T-cell (primary cell): ENCODE measurements around the gene KIF3C. TPM values are rescaled to one million over a fixed set of nuclear protein-coding genes. Genes with fewer than 3 reads are reported as not detected.
A peak's percentile ranks its signal among the peaks of the same experiment; 100 is the strongest.

Experiments used
- ATAC-seq, 4 experiments: fragments of 200-7000 bp in 3 of 4; fragments of 150-1000 bp in 1 of 4; cut with Tn5 transposase; replicated peaks in 1 of 4; 1 replicate in 3 of 4; 2 replicates in 1 of 4; pipeline ENCODE4 v1.10.0; 2021; ENCODE audit warnings: moderate library complexity in 3 of 4, mild to moderate bottlenecking in 2 of 4, moderate number of reproducible peaks in 1 of 4
- CTCF ChIA-PET, 2 donors: fragments of 300-600 bp; sonication (Branson Sonifier 250); formaldehyde crosslinking; loops; one replicate each; lab custom pipeline; 2022; ENCODE audit warnings: antibody characterized with exemption in 2 of 2; lab: Charles Lee
- POLR2A ChIA-PET, 2 donors: fragments of 300-600 bp; sonication (Branson Sonifier 250); formaldehyde crosslinking; loops; one replicate each; lab custom pipeline; 2022; ENCODE audit warnings: antibody characterized with exemption in 2 of 2; lab: Charles Lee
- DNase-seq, 35 experiments: peaks; one replicate each; pipeline versions ENCODE4 v3.0.0 to v3.0.0-alpha.2; 2013 to 2023
- H3K27ac ChIP-seq: one replicate; pipeline ENCODE4 v1.5.1; 2013; ENCODE audit warnings: low read length
- H3K27me3 ChIP-seq, 2 experiments: replicated peaks in 1 of 2; 1 replicate in 1 of 2; 2 replicates in 1 of 2; pipeline versions ENCODE4 v1.6.1 to v1.7.0; 2013; ENCODE audit warnings: low read length in 1 of 2, mixed read lengths in 1 of 2; ENCODE audit not compliant: control insufficient read depth in 2 of 2, insufficient read depth in 2 of 2; ENCODE audit errors: extremely low read depth in 1 of 2
- H3K36me3 ChIP-seq, 2 donors: 1 replicate in 1 of 2; 2 replicates in 1 of 2; pipeline versions ENCODE4 v1.6.1 to v1.7.0; 2013; ENCODE audit warnings: low read length in 1 of 2; ENCODE audit not compliant: control insufficient read depth in 2 of 2, insufficient read depth in 1 of 2; ENCODE audit errors: extremely low read depth in 1 of 2
- H3K4me1 ChIP-seq, 2 experiments: 1 replicate in 1 of 2; 2 replicates in 1 of 2; pipeline versions ENCODE4 v1.6.1 to v1.7.0; 2013; ENCODE audit warnings: low read length in 2 of 2, mixed read lengths in 1 of 2; ENCODE audit not compliant: insufficient read depth in 2 of 2, control insufficient read depth in 1 of 2; ENCODE audit errors: extremely low read depth in 1 of 2
- H3K4me3 ChIP-seq, 2 donors: 1 replicate in 1 of 2; 2 replicates in 1 of 2; pipeline versions ENCODE4 v1.5.1 to v1.7.0; 2013; ENCODE audit warnings: mild to moderate bottlenecking in 2 of 2, low read length in 1 of 2, moderate library complexity in 1 of 2; ENCODE audit not compliant: control insufficient read depth in 1 of 2; ENCODE audit errors: extremely low read depth in 1 of 2
- H3K9me3 ChIP-seq: 2 replicates; pipeline ENCODE4 v1.7.0; 2013
- H3K27ac Mint-ChIP-seq, 2 donors: one replicate each; pipeline ENCODE4 v1.8.0; 2020 to 2021; ENCODE audit warnings: mild to moderate bottlenecking in 2 of 2, mixed read lengths in 2 of 2
- H3K27me3 Mint-ChIP-seq, 2 donors: one replicate each; pipeline ENCODE4 v1.8.0; 2021 to 2022; ENCODE audit warnings: mixed read lengths in 2 of 2
- H3K36me3 Mint-ChIP-seq: one replicate; pipeline ENCODE4 v1.8.0; 2021; ENCODE audit warnings: mixed read lengths
- H3K4me1 Mint-ChIP-seq, 3 donors: one replicate each; pipeline ENCODE4 v1.8.0; 2020 to 2022; ENCODE audit warnings: mixed read lengths in 3 of 3, mild to moderate bottlenecking in 1 of 3
- H3K4me3 Mint-ChIP-seq, 3 donors: one replicate each; pipeline ENCODE4 v1.8.0; 2020 to 2022; ENCODE audit warnings: mild to moderate bottlenecking in 3 of 3, mixed read lengths in 3 of 3, moderate library complexity in 3 of 3
- H3K9me3 Mint-ChIP-seq, 3 donors: one replicate each; pipeline ENCODE4 v1.8.0; 2020 to 2022; ENCODE audit warnings: mixed read lengths in 3 of 3
- WGBS: methylation state at CpG from one replicate; pipeline ENCODE4 v1.1.5; 2013; ENCODE audit warnings: missing lambda C conversion rate; ENCODE audit not compliant: insufficient coverage; 5-methylcytosine and 5-hydroxymethylcytosine counted together
- total RNA-seq, 35 experiments: library from RNA in 6 of 35; stranded (reverse) in 6 of 35; fragments of 120-200 nt in 1 of 35; gene quantifications; one replicate each; pipeline versions ENCODE4 v1.2.1 to v1.2.4 and lab custom pipeline; 2013 to 2026

Gene KIF3C
- total RNA-seq, 5 donors from 2014 or later (not counting 1 experiment from before 2014, with no cell fraction given) = 3.3 to 8.6 (median 6.9) TPM

DNA sequence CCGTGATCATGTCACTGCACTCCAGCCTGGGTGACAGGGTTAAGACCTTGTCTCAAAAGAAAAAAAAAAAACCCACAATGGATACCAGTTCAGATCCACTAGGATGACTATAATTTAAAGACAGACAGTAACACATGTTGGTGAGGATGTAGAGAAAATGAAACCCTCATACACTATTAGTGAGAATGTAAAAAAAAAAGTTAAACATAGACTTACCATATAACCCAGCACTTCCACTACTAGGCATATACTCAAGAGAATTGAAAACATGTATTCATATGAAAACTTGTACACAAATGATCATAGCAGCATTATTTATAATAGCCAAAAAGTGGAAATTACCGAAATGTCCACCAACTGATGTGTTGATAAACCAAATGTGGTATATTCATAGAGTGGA, 48.7 kb downstream of the KIF3C start:
- Mint-ChIP-seq H3K4me3 (no peak overlapping the region), H3K9me3 (no peaks in the 10 kb centered on the region), H3K27ac (no peak overlapping the region), H3K36me3 (peaks cover 3% of the 10 kb centered on the region), H3K27me3 (no peaks in the 10 kb centered on the region), H3K4me1 (no peaks in the 10 kb centered on the region)
- no peaks in the 10 kb centered on the region for H3K4me1 ChIP-seq
- no peaks in the 10 kb centered on the region for H3K9me3 ChIP-seq
- H3K4me3 ChIP-seq = no peak overlapping the region
- DNase-seq = no peak
- no peak overlapping the region for H3K27ac ChIP-seq
- WGBS = no CpG with 5 or more reads among the region's 2 CpGs
- ATAC-seq = no peak
- ChIA-PET CTCF (interaction anchor here in 1 of 2 donors (0.6 kb wide), 1 partner anchor 79 kb away, joined by 3 read pairs; no protein-coding TSS in a partner anchor), POLR2A (no interaction called here)
- H3K27me3 ChIP-seq = no peaks in the 10 kb centered on the region
- H3K36me3 ChIP-seq = no peaks in the 10 kb centered on the region

DNA sequence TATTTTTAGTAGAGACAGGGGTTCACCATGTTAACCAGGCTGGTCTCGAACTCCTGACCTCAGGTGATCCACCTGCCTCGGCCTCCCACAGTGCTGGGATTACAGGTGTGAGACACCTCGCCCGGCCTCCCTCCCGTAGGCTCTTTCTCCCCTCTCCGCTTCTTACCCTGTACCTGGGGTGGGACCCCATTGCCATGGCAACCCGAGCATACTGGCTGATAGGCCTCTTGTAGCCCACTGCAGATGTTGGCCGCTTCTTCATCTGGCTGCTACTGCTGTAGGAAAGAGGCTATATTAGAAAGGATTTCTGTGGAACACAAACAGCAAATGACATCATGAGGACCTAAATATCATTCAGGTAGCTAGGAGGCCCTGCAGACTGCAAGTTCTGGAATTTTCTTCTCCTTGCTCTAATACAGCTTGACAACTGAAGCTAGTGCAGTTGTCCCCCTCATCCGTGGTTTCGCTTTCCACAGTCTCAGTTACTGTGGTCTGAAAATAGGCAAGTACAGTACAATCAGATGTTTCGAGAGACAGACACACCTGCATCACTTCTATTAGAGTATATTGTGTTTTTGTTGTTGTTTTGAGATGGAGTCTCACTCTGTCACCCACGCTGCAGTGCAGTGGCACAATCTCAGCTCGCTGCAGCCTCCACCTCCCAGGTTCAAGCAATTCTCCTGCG, 52.4 kb downstream of the KIF3C start:
- Histone ChIP-seq H3K4me3 (no peak overlapping the region), H3K27ac (no peak overlapping the region), H3K36me3 (no peaks in the 10 kb centered on the region), H3K9me3 (no peaks in the 10 kb centered on the region), H3K27me3 (no peaks in the 10 kb centered on the region), H3K4me1 (no peaks in the 10 kb centered on the region)
- DNase-seq (no peak), ATAC-seq (no peak)
- Mint-ChIP-seq H3K36me3 (peaks cover 9% of the 10 kb centered on the region), H3K27ac (no peak overlapping the region), H3K4me1 (no peaks in the 10 kb centered on the region), H3K4me3 (no peak overlapping the region), H3K9me3 (no peaks in the 10 kb centered on the region), H3K27me3 (no peaks in the 10 kb centered on the region)
- ChIA-PET POLR2A (no interaction called here), CTCF (no interaction called here)
- 94% methylated on average over 5 of the region's 14 CpGs for WGBS

DNA sequence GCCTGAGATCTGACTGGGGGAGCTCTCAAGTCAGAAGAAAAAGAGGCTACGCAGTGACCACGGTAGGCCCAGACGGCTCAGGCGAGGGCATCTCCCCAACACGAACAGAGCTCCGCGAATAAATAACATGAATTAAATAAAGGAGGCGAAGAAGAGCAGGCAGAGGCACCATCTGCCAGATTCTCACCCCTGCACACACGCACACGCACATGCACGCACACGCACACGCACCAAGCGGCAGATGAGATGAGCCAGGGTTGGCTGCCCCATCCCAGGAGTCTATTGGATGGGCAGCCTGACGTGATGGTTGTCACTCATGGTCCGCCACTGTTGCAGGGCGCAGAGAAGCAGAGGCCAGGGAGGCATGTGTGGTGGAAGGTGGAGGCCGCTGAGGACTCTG, 53.6 kb downstream of the KIF3C start:
- no peak for ATAC-seq
- POLR2A ChIA-PET = no interaction called here
- CTCF ChIA-PET = interaction anchor here in 1 of 2 donors (1.1 kb wide), 1 partner anchor 16 kb away, joined by 3 read pairs; no protein-coding TSS in a partner anchor
- H3K4me3 ChIP-seq = no peak overlapping the region
- H3K36me3 ChIP-seq = no peaks in the 10 kb centered on the region
- H3K27ac ChIP-seq = no peak overlapping the region
- Mint-ChIP-seq H3K27ac (peak overlapping the region in 1 of 2 donors; percentile 29), H3K36me3 (peaks cover 9% of the 10 kb centered on the region), H3K27me3 (no peaks in the 10 kb centered on the region), H3K4me1 (no peaks in the 10 kb centered on the region), H3K9me3 (no peaks in the 10 kb centered on the region), H3K4me3 (no peak overlapping the region)
- DNase-seq = no peak
- H3K9me3 ChIP-seq = no peaks in the 10 kb centered on the region
- no peaks in the 10 kb centered on the region for H3K27me3 ChIP-seq
- no peaks in the 10 kb centered on the region for H3K4me1 ChIP-seq
- 98% methylated on average over 17 of the region's 18 CpGs for WGBS

DNA sequence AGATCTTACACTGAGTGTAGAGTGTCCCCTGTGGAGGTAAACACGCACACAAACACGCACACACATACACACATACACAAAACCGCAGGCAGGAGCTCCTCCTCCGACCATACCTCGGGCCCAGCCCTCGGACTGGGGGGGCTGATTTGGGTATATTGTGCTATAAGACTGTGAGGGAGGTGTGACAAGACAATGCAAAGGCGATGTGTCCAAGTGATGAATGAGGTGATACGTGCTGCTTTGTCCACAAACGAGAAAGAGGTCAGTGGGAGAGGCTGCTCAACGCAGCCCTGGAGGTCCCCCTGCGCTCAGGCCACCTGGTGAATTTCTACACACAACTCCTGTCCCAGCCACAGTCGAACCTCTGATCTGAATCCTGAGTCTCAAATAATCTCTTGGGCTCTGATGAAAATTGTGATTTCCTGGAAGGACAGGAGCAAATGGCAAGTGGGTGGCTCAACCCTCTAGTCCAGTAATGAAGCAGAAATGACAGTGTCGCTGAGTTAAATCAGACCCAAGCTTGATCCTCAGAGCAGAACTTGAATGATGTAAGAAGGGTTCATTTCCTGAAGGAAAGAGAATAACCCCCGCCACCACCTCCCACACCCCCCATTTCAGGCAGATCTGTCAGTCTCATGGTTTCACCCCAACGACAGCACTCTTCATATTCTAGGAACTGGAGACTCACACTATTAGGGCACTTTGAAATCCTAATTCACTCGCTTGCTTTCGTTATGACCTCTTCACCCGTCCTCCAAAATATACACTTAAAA, 55.1 kb downstream of the KIF3C start:
- no peak overlapping the region for H3K4me3 Mint-ChIP-seq
- H3K36me3 ChIP-seq = no peaks in the 10 kb centered on the region
- H3K9me3 ChIP-seq = no peaks in the 10 kb centered on the region
- H3K4me1 Mint-ChIP-seq = no peaks in the 10 kb centered on the region
- H3K27me3 Mint-ChIP-seq = no peaks in the 10 kb centered on the region
- H3K27ac Mint-ChIP-seq = no peak overlapping the region
- no peak for DNase-seq
- 50% methylated on average over 1 of the region's 18 CpGs for WGBS
- POLR2A ChIA-PET = no interaction called here
- H3K9me3 Mint-ChIP-seq = no peaks in the 10 kb centered on the region
- no peak overlapping the region for H3K27ac ChIP-seq
- H3K36me3 Mint-ChIP-seq = peaks cover 9% of the 10 kb centered on the region
- no peaks in the 10 kb centered on the region for H3K4me1 ChIP-seq
- ATAC-seq = no peak
- H3K27me3 ChIP-seq = no peaks in the 10 kb centered on the region
- CTCF ChIA-PET = no interaction called here
- no peak overlapping the region for H3K4me3 ChIP-seq

DNA sequence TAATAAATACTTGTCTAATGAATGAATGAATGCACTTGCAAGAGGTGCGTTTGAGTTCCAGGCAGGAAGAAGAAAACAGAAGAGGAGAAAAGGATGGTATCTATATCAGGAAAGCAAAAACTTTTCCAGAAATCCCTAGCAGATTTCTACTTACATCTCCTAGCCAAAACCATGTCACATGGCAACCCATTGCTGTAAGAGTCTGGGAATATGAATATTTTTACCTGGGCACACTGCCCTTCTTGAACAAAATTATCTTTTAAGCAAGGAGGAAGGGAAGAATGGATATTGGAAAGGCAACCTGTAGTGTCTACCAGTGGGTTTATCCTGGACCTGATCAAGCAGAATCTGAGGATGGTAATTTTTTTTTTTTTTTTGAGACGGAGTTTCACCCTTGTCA, 59.8 kb downstream of the KIF3C start:
- Histone ChIP-seq H3K9me3 (no peaks in the 10 kb centered on the region), H3K27me3 (peaks cover 0 to 4% of the 10 kb centered on the region in 2 experiments), H3K4me3 (no peak overlapping the region), H3K36me3 (no peaks in the 10 kb centered on the region), H3K4me1 (no peaks in the 10 kb centered on the region), H3K27ac (no peak overlapping the region)
- ChIA-PET CTCF (no interaction called here), POLR2A (no interaction called here)
- no peak overlapping the region for H3K4me3 Mint-ChIP-seq
- no CpG with 5 or more reads among the region's 2 CpGs for WGBS
- H3K27ac Mint-ChIP-seq = no peak overlapping the region
- ATAC-seq = no peak
- no peak for DNase-seq
- no peaks in the 10 kb centered on the region for H3K27me3 Mint-ChIP-seq
- H3K36me3 Mint-ChIP-seq = no peaks in the 10 kb centered on the region
- no peaks in the 10 kb centered on the region for H3K4me1 Mint-ChIP-seq
- no peaks in the 10 kb centered on the region for H3K9me3 Mint-ChIP-seq

DNA sequence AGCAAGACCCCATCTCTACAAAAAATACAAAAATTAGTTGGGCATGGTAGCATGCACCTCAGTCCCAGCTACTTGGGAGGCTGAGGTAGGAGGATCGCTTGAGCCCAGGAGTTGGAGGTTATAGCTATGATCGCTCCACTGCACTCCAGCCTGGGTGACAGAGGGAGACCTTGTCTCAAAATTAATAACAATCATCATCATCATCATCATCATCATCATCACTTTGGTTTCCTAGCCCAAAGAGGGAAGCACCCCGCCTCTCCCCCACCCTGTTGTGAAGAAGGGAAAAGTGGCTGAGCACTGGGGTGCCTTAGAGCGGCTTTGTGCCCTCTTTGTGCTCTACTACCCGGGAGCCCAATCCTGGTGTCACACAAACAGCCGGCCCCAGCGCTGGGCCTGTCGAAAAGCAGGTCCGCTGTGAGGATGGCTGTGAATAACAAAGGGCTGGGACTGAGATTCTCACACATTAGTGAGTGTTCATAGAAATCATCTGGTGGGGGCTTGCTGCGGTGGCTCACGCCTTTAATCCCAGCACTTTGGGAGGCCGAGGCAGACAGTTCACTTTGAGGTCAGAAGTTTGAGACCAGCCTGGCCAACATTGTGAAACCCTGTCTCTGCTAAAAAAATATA, 61.4 kb downstream of the KIF3C start:
- no peaks in the 10 kb centered on the region for H3K36me3 ChIP-seq
- no peak overlapping the region for H3K27ac ChIP-seq
- POLR2A ChIA-PET = interaction anchor here in 1 of 2 donors (0.6 kb wide), 1 partner anchor 340 kb away, joined by 9 read pairs; no protein-coding TSS in a partner anchor
- H3K4me3 Mint-ChIP-seq = no peak overlapping the region
- no peaks in the 10 kb centered on the region for H3K9me3 Mint-ChIP-seq
- CTCF ChIA-PET = no interaction called here
- no peaks in the 10 kb centered on the region for H3K9me3 ChIP-seq
- no peak overlapping the region for H3K4me3 ChIP-seq
- no peak for ATAC-seq
- no peak for DNase-seq
- H3K27me3 ChIP-seq = peaks cover 0 to 4% of the 10 kb centered on the region in 2 experiments
- H3K4me1 Mint-ChIP-seq = peaks cover 8 to 9% (median 9%) of the 10 kb centered on the region in 3 donors
- no peaks in the 10 kb centered on the region for H3K27me3 Mint-ChIP-seq
- WGBS = 100% methylated on average over 8 of the region's 12 CpGs
- peaks cover 0 to 5% of the 10 kb centered on the region in 2 experiments for H3K4me1 ChIP-seq
- H3K27ac Mint-ChIP-seq = no peak overlapping the region
- H3K36me3 Mint-ChIP-seq = no peaks in the 10 kb centered on the region
